CD4-positive, alpha-beta T cell treated with Interferon gamma for 1 hour (primary cell): Measurements from ENCODE around the gene PNMA1.

ENCODE experiments used
- DNase-seq: peaks from one replicate; pipeline ENCODE4 v3.0.0-alpha.2; 2020

The PNMA1 gene

GRCh38 chr14:73661872-73662271 is 52.3 kb downstream of the PNMA1 start:
- DNase-seq, result no peak
